Esophagus (tissue), 2 donors: ENCODE data around the gene CACTIN. TPM values are rescaled to one million over a fixed set of nuclear protein-coding genes. Genes with fewer than 3 reads are reported as not detected.

Experiments used
- H3K27ac ChIP-seq, 2 donors: one replicate each; pipeline ENCODE4 v1.5.1; 2013; ENCODE audit warnings: low read depth in 2 of 2, mild to moderate bottlenecking in 2 of 2, inconsistent platforms in 1 of 2, low read length in 1 of 2, moderate library complexity in 1 of 2
- H3K27me3 ChIP-seq, 2 donors: one replicate each; pipeline ENCODE4 v1.6.1; 2013; ENCODE audit warnings: low read length in 2 of 2, control low read depth in 1 of 2, mild to moderate bottlenecking in 1 of 2; ENCODE audit not compliant: insufficient read depth in 2 of 2, control insufficient read depth in 1 of 2
- H3K36me3 ChIP-seq, 2 donors: one replicate each; pipeline ENCODE4 v1.6.1; 2013; ENCODE audit warnings: low read length in 1 of 2; ENCODE audit not compliant: control insufficient read depth in 2 of 2, insufficient read depth in 2 of 2
- H3K4me1 ChIP-seq, 2 donors: one replicate each; pipeline ENCODE4 v1.6.1; 2013; ENCODE audit warnings: low read length in 1 of 2; ENCODE audit not compliant: control insufficient read depth in 2 of 2, insufficient read depth in 2 of 2
- H3K4me3 ChIP-seq, 2 donors: one replicate each; pipeline ENCODE4 v1.5.1; 2013; ENCODE audit warnings: low read length in 2 of 2, mild to moderate bottlenecking in 2 of 2, low read depth in 1 of 2, moderate library complexity in 1 of 2
- H3K9me3 ChIP-seq, 2 donors: one replicate each; pipeline ENCODE4 v1.6.1; 2013; ENCODE audit warnings: mild to moderate bottlenecking in 2 of 2, low read depth in 1 of 2, low read length in 1 of 2, moderate library complexity in 1 of 2; ENCODE audit not compliant: control insufficient read depth in 2 of 2, insufficient read depth in 1 of 2
- WGBS, 2 donors: extraction: QIAGEN DNeasy Blood & Tissue Kit; methylation state at CpG; one replicate each; pipeline ENCODE4 v1.1.7; 2013; 5-methylcytosine and 5-hydroxymethylcytosine counted together
- polyA plus RNA-seq, 2 donors: library from polyadenylated mRNA; stranded (reverse); fragments of 200-250 nt; gene quantifications; one replicate each; pipeline ENCODE4 v1.2.3, GENCODE V29; 2013
- donor health status: healthy with polysubstance abuse.
- donor health status: Bipolar disorder and iron deficiency.

Gene CACTIN
- polyA plus RNA-seq, 2 donors: 12.4 to 19.3 TPM

DNA sequence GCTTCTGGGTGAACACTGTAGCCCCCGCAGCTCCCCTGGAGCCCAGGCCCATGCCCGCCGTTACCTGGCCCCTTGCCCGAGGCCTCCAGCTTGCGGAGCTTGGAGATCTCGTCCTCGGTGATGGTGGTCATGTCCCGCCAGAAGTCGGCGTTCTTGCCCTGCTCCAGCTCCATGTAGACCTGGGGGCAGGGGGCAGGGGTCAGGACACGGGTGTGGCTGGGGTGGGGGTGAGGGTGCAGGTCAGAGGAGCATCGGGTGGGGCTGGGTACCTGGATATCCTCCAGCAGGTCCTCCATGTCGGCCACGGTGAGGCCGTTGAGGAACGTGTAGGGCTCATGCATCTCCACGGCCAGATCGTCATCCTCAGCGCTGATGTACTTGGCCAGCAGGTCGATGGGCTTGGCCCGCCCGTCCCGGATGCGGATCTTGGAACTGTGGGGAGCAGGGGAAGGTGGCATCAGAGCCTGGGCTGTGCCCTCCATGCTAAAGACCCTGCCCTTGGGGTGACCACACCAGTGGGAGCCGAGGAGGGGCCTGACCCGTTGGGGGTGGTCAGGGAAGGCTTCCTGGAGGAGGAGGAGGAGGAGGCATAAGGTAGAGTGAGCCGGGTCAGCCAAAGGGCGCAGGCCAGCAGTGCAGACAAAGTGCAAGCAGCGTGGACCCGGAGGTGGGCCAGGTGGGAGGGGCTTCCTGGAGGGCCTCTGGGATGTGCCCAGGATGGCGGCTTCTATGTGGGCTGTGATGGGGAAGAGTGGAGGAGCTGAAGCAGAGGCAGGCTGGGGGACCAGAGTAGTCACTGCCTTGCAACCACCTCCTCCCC lies 7.6 kb downstream of the CACTIN start:
- Histone ChIP-seq H3K4me1 (peaks cover 3 to 5% of the 10 kb centered on the region in 2 donors), H3K9me3 (no peaks in the 10 kb centered on the region), H3K27me3 (no peaks in the 10 kb centered on the region), H3K36me3 (peaks cover 0 to 43% of the 10 kb centered on the region in 2 donors), H3K4me3 (no peak overlapping the region), H3K27ac (no peak overlapping the region)
- 86 to 91% methylated on average over 30 to 31 of the region's 31 CpGs for WGBS, 2 donors

DNA sequence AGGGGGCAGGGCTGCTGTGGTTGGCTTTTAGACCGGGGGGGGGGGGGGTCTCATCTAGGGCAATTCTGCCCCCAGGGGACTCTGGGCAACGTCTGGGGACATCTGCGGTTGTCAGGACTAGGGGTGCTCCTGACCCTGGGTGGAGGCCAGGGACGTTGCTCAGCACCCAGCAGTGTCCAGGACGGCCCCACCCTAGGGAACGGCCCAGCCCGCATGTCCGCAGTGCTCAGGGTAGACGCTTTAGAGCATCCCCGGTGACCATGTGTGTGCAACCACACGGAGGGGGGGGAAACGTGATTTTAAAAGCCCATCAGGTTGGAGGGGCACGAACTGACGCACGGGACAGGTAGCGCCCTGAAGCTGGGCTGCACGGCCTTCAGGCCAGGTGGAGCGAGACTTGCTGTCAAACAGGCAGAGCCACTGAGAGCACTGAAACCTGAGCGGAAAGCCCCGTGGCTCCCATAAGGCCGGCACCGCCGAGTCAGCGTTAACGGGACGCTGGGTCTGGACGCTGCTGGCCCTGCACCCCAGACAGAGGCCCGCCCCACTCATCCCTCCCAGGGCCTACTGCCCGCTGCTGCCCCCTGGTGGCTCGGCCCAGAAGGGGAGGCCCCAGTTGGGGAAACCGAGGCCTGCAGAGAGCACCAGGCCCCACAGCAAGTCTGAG lies 8.3 kb downstream of the CACTIN start:
- 44 to 52% methylated on average over 31 of the region's 31 CpGs for WGBS, 2 donors
- Histone ChIP-seq H3K36me3 (peaks cover 0 to 41% of the 10 kb centered on the region in 2 donors), H3K27ac (peak overlapping the region in 1 of 2 donors; percentile 14), H3K4me1 (peaks cover 0 to 5% of the 10 kb centered on the region in 2 donors), H3K4me3 (no peak overlapping the region), H3K9me3 (no peaks in the 10 kb centered on the region), H3K27me3 (no peaks in the 10 kb centered on the region)

DNA sequence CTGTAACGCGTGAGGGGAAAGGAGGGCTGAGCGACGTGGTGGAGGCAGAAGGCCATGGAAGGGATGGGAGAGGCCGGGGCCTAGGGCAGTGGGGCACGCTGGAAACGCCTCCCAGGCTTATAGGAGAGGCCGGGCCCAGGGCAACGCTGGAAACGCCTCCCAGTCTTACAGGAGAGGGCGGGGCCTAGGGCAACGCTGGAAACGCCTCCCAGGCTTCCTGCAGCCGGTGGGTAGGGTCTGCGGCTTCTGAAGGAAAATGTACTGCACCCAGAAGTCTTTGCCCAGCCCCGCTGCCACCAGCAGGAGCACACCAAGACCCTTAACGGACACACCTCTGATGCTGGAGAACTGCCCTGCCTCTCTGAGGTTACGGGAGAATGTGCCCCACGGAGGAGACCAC lies 9.1 kb downstream of the CACTIN start:
- Histone ChIP-seq H3K27me3 (no peaks in the 10 kb centered on the region), H3K4me3 (no peak overlapping the region), H3K9me3 (no peaks in the 10 kb centered on the region), H3K36me3 (peaks cover 0 to 44% of the 10 kb centered on the region in 2 donors), H3K4me1 (peaks cover 0 to 5% of the 10 kb centered on the region in 2 donors), H3K27ac (no peak overlapping the region)
- 68 to 78% methylated on average over 19 of the region's 19 CpGs for WGBS, 2 donors

DNA sequence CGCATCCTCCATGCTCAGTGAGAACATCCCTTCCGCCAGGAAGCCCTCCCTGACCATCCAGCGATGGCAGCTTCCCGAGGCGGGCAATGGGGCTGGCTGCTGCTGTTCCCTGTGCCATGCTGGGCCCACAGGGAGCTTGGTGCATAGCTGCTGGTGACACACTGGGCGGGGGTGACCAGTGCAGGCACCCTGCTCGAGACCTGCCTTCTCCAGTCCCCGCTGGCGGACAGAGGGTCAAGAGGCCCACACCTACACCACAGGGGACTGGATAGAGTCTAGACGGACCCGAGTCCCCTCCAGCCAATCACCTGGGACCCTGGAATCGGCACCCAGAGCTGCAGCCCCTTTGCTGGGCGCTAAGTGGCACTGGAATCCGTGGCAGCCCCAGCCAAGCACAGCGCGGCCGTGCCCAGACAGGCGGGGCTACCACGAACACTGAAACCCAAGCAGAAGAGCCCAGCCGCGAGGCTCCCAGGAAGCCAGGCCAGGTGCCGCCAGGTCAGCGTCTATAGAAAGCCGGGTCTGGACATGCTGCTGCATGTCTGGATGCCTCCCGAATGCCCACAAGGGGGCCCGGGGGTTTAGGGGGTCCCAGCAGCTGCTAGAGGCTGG lies 11.0 kb downstream of the CACTIN start:
- no peak overlapping the region for H3K4me3 ChIP-seq
- peaks cover 0 to 45% of the 10 kb centered on the region in 2 donors for H3K36me3 ChIP-seq
- peaks cover 0 to 5% of the 10 kb centered on the region in 2 donors for H3K4me1 ChIP-seq
- no peaks in the 10 kb centered on the region for H3K27me3 ChIP-seq
- 82 to 89% methylated on average over 25 to 26 of the region's 26 CpGs for WGBS, 2 donors
- H3K27ac ChIP-seq: no peak overlapping the region
- H3K9me3 ChIP-seq: no peaks in the 10 kb centered on the region

DNA sequence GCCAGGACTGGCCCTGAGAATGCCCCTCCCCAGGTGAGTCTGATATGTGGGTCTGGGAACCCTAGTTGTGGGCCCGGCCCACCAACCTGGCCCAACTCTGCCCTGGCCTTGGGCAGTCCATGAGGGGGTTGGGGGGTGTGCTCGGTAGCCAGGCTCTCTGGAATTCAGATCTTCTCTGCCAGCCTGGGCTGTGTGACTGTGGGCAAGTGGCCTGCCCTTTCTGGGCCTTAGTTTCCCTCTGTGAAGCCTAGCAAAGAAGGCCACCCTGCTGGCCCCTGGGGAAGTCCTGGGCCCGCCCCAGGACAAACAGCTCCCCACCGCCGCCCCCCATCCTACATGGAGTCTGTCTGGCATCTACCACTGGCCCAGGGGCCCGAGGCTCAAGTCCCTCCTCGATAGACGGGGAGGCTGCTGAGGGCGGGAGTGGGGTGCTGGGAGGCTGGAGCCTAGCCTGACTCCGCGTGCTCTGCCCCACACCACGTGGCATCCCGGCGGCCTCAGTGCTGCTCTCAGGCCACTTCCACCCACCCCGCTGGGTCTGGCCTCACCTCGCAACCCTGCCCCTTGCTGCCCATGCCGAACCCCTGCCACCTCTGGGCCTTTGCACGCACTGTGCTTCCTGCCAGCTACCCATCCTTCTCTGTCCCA lies 11.6 kb downstream of the CACTIN start:
- 86 to 92% methylated on average over 17 to 18 of the region's 18 CpGs for WGBS, 2 donors
- Histone ChIP-seq H3K36me3 (peaks cover 0 to 46% of the 10 kb centered on the region in 2 donors), H3K9me3 (no peaks in the 10 kb centered on the region)

DNA sequence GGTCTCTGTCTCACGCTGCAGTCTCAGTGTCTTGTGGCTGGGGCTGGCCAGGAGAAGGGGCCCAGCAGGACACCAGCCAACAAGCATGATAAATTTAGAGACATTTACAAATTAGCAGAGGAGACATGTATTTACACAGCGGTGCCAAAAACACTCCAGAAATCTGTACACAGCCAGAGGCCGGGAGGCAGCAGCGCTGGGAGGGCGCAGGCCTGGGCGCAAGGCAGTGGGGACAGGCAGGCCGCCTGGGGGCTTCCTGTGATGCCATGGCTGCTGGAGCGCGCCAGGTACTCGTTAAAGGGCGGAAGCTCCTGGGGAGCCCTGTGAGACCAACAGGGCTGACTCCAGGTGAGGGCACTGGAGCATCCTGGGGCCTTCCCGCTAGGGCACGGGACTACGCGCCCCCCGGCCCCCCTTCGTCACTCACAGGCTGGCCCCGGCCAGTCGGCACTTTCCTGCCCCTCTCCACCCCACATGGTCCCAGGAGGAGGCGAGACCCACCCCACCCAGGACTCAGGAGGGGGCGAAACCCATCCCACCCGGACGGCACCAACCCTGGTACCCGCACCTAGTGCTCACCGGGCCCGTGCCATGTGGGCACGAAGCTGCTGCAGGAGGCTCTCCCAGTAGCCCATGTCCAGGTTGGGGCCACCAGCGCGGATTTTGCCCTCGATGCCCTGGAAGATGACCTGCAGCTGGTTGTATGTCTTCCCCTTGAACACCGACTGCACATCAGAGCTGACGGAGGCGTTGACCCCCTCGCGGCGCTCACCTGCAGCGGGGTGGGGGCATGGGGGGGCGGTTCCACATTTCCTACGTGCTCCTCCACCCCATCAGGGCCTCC lies 12.6 kb downstream of the CACTIN start:
- Histone ChIP-seq H3K27ac (peak overlapping the region in 1 of 2 donors; percentile 39), H3K36me3 (peaks cover 0 to 43% of the 10 kb centered on the region in 2 donors), H3K9me3 (no peaks in the 10 kb centered on the region), H3K27me3 (no peaks in the 10 kb centered on the region), H3K4me3 (no peak overlapping the region), H3K4me1 (peaks cover 0 to 7% of the 10 kb centered on the region in 2 donors)
- WGBS, 2 donors: 80 to 89% methylated on average over 30 to 39 of the region's 39 CpGs

More for the DNA sequence above, 11.6 kb downstream of the CACTIN start:
- Histone ChIP-seq H3K27me3 (no peaks in the 10 kb centered on the region), H3K27ac (no peak overlapping the region), H3K4me3 (no peak overlapping the region), H3K4me1 (peaks cover 0 to 6% of the 10 kb centered on the region in 2 donors)

DNA sequence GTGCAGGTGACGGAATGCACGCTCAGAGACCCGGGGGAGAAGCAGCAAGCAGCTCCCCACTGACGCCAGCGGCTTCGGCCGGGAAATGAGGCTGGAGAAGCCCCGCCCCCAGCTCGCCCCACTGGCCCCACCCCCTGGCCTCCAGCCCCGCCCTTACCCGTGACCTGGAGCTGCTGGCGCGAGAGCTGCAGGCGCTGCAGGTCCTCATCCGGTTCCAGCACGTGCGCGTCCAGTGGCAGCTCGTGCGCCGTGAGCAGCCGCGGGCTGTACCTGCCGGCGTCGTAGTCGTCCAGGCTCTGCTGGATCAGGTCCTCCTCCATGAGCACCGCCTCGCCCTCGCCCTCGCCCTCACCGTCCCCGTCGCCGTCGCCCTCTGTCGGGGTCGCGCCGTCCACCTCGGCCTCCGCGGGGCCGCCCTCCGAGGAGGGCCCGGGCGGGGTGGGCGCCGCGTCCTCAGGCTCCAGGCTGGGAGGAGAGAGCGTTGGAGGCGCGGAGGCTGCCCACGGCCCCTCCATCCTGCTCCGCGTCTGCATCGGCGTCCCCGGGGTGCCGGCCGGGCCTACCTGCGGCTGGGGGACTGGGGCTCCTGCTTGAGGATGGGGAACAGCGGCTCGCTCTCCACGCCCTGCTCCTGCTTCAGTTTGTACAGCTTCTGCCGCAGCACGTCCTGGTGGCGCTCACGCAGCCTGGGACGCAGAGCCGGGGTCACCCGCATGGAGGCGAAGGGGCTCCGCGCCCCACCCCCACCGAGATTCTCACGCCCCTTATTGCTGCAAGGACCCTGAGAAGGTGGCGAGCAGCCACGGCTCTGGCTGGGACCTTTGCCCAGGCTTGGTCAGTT lies 13.5 kb downstream of the CACTIN start:
- Histone ChIP-seq H3K27me3 (no peaks in the 10 kb centered on the region), H3K4me3 (no peak overlapping the region), H3K4me1 (peaks cover 2 to 5% of the 10 kb centered on the region in 2 donors), H3K9me3 (no peaks in the 10 kb centered on the region), H3K36me3 (peaks cover 0 to 41% of the 10 kb centered on the region in 2 donors), H3K27ac (peak overlapping the region in 1 of 2 donors; percentile 37)
- 87% methylated on average over 76 to 79 of the region's 79 CpGs for WGBS, 2 donors

DNA sequence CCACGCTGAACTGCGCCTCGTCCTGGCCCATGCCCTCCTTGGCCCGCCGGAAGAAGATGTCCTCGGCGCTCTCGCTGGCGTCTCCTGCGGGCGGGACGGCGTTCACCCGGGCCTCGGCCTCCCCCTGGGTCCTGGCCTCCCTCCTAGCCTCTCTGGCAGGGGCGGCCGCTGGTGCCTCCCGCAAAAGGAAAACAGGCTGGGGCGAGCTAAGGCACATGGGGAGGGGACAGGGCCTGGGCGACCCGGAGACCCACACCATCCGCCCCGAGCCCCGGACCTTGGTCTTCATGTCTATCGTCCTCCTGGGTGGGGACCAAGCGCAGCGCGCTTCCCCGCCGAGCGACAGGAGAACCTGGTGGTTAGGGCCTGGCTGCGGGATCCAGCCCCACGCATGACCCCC lies 14.3 kb downstream of the CACTIN start:
- Histone ChIP-seq H3K36me3 (peaks cover 0 to 38% of the 10 kb centered on the region in 2 donors), H3K4me1 (peaks cover 2 to 5% of the 10 kb centered on the region in 2 donors)

More for the DNA sequence above, 14.3 kb downstream of the CACTIN start:
- 97% methylated on average over 33 of the region's 33 CpGs for WGBS, 2 donors
- Histone ChIP-seq H3K27me3 (no peaks in the 10 kb centered on the region), H3K4me3 (no peak overlapping the region), H3K9me3 (no peaks in the 10 kb centered on the region), H3K27ac (peak overlapping the region in 1 of 2 donors; percentile 8)
